Body of pancreas (tissue), 4 donors: ENCODE measurements around the gene EFHB.

Source experiments
- POLR2A ChIP-seq, 3 donors: fragments of 450-650 bp; IDR thresholded peaks; one replicate each; pipeline ENCODE4 v1.6.1; 2016; ENCODE audit warnings: antibody characterized with exemption in 3 of 3, mild to moderate bottlenecking in 2 of 3
- TF ChIP-seq, protein P1 (sequence below), 7 experiments: fragments of 450-650 bp in 4 of 7; fragments of 200-600 bp in 3 of 7; sonication (generic) in 3 of 7; IDR thresholded peaks; one replicate each; pipeline ENCODE4 v1.5.1; 2016 to 2019; ENCODE audit warnings: antibody characterized with exemption in 7 of 7

DNA sequence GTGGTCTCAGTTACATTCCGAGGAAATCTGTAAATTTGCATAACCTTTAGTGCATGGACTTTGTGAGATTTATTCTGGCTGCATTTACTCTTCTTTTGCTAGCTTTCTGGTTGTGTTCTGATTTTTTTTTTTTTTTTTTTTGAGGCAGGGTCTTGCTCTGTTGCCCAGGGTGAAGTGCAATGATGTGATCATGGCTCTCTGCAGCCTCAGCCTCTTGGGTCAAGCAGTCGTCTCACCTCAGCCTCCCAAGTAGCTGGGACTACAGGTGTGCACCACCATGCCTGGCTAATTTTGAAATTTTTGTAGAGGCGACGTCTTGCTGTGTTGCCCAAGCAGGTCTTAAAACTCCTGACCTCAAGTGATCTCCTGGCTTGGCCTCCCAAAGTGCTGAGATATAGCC lies 25.5 kb upstream of the EFHB start:
- TF ChIP-seq, protein P1, sequence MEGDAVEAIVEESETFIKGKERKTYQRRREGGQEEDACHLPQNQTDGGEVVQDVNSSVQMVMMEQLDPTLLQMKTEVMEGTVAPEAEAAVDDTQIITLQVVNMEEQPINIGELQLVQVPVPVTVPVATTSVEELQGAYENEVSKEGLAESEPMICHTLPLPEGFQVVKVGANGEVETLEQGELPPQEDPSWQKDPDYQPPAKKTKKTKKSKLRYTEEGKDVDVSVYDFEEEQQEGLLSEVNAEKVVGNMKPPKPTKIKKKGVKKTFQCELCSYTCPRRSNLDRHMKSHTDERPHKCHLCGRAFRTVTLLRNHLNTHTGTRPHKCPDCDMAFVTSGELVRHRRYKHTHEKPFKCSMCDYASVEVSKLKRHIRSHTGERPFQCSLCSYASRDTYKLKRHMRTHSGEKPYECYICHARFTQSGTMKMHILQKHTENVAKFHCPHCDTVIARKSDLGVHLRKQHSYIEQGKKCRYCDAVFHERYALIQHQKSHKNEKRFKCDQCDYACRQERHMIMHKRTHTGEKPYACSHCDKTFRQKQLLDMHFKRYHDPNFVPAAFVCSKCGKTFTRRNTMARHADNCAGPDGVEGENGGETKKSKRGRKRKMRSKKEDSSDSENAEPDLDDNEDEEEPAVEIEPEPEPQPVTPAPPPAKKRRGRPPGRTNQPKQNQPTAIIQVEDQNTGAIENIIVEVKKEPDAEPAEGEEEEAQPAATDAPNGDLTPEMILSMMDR (IDR thresholded peaks at IDR 0.05): no peak
- no peak for TF ChIP-seq POLR2A (IDR thresholded peaks at IDR 0.05)
